HepG2 (cell line): ENCODE data around the gene SMIM12. TPM values are rescaled to one million over a fixed set of nuclear protein-coding genes. Genes with fewer than 3 reads are reported as not detected.

ENCODE experiments used
- ATAC-seq: fragments of 200-7000 bp; cut with Tn5 transposase; 3 replicates; pipeline ENCODE4 v1.9.1; 2020; ENCODE audit warnings: mild to moderate bottlenecking, moderate library complexity
- BruUV-seq: library from RNA; stranded (reverse); fragments of 400-500 nt; replicated peaks from 2 replicates; lab custom pipeline; 2021; lab: Mats Ljungman, UMichigan
- CTCF ChIA-PET: fragments of 300-600 bp; formaldehyde crosslinking; extraction: SDS; loops from one replicate; lab custom pipeline; 2021; ENCODE audit warnings: low total read pairs, inconsistent platforms, low intra/inter-chr PET ratio; lab: Yijun Ruan, JAX
- POLR2A ChIA-PET: fragments of 350-600 bp; sonication (Branson Sonifier 250); formaldehyde crosslinking; loops from one replicate; lab custom pipeline; 2020; ENCODE audit warnings: antibody characterized with exemption, inconsistent platforms; lab: Yijun Ruan, JAX
- DNase-seq: peaks from one replicate; pipeline ENCODE4 v3.0.0-alpha.2; 2015; ENCODE audit warnings: low spot score
- FAIRE-seq: peaks from 3 replicates; lab custom pipeline; 2011; peaks lifted over from hg19 to GRCh38; lab: Jason Lieb, UNC
- H2AFZ ChIP-seq: one replicate; pipeline ENCODE4 v1.6.1; 2011; ENCODE audit warnings: low read length, inconsistent platforms
- H3K27ac ChIP-seq: fragments of 300-600 bp; 3 replicates; pipeline ENCODE4 v1.8.0; 2011; ENCODE audit warnings: mixed run types, mild to moderate bottlenecking, mixed read lengths, low read length, inconsistent platforms; ENCODE audit not compliant: insufficient read depth; ENCODE audit errors: extremely low read length
- H3K27me3 ChIP-seq, 2 experiments: fragments of 200-600 bp in 1 of 2; 2 replicates in 1 of 2; 3 replicates in 1 of 2; pipeline versions ENCODE4 v1.6.0 to v1.8.0; 2011; ENCODE audit warnings: low read length in 2 of 2, mild to moderate bottlenecking in 2 of 2, moderate library complexity in 2 of 2, inconsistent platforms in 1 of 2; ENCODE audit not compliant: insufficient read depth in 2 of 2, control insufficient read depth in 1 of 2
- H3K36me3 ChIP-seq, 2 experiments: fragments of 200-600 bp in 1 of 2; replicated peaks in 1 of 2; 2 replicates in 1 of 2; 3 replicates in 1 of 2; pipeline versions ENCODE4 v1.5.1 to v1.8.0; 2011; ENCODE audit warnings: low read length in 2 of 2, inconsistent platforms in 1 of 2; ENCODE audit not compliant: insufficient read depth in 2 of 2, control insufficient read depth in 1 of 2
- H3K4me1 ChIP-seq: 2 replicates; pipeline ENCODE4 v1.5.1; 2012; ENCODE audit warnings: low read length, inconsistent platforms; ENCODE audit not compliant: insufficient read depth
- H3K4me2 ChIP-seq: 2 replicates; pipeline ENCODE4 v1.6.0; 2011; ENCODE audit warnings: low read depth, low read length, inconsistent platforms
- H3K4me3 ChIP-seq, 3 experiments: fragments of 200-600 bp in 1 of 3; sonication (generic), shearing (Covaris generic) in 1 of 3; replicated peaks in 1 of 3; 2 replicates each; pipeline ENCODE4 v1.5.1; 2011 to 2016; ENCODE audit warnings: low read length in 3 of 3, inconsistent platforms in 2 of 3, low read depth in 2 of 3, mild to moderate bottlenecking in 2 of 3, control low read depth in 1 of 3, mixed read lengths in 1 of 3; ENCODE audit not compliant: insufficient read depth in 1 of 3
- H3K79me2 ChIP-seq: one replicate; pipeline ENCODE4 v1.6.1; 2011; ENCODE audit warnings: low read length, inconsistent platforms; ENCODE audit not compliant: insufficient read depth
- H3K9ac ChIP-seq: 2 replicates; pipeline ENCODE4 v1.6.0; 2011; ENCODE audit warnings: mild to moderate bottlenecking, low read depth, low read length, inconsistent platforms; ENCODE audit not compliant: insufficient read depth
- H3K9me3 ChIP-seq: 2 replicates; pipeline ENCODE4 v1.5.1; 2012; ENCODE audit warnings: mild to moderate bottlenecking, low read length
- H4K20me1 ChIP-seq: 2 replicates; pipeline ENCODE4 v1.6.0; 2011; ENCODE audit warnings: inconsistent platforms, mild to moderate bottlenecking, low read length, moderate library complexity; ENCODE audit not compliant: insufficient read depth
- BHLHE40 ChIP-seq: IDR thresholded peaks from 2 replicates; pipeline ENCODE4 v1.6.1; 2011; ENCODE audit warnings: low read length, improper control_type of control experiment
- CENPX ChIP-seq: sonication (generic); formaldehyde crosslinking; IDR thresholded peaks from 2 replicates; pipeline ENCODE4 v1.9.0; 2021; ENCODE audit warnings: mild to moderate bottlenecking, missing genetic modification reagents, moderate library complexity
- E2F5 ChIP-seq: sonication (generic); formaldehyde crosslinking; conservative IDR thresholded peaks from 2 replicates; pipeline ENCODE4 v1.4.0; 2020; ENCODE audit warnings: missing genetic modification reagents
- FOXO1 ChIP-seq: sonication (generic); formaldehyde crosslinking; IDR thresholded peaks from 2 replicates; pipeline ENCODE4 v1.4.0; 2020; ENCODE audit warnings: missing genetic modification reagents
- NFYB ChIP-seq: sonication (generic); formaldehyde crosslinking; IDR thresholded peaks from 2 replicates; pipeline ENCODE4 v1.4.0; 2020; ENCODE audit warnings: missing genetic modification reagents
- PAF1 ChIP-seq: IDR thresholded peaks from 2 replicates; pipeline ENCODE4 v1.6.1; 2016; ENCODE audit warnings: missing genetic modification reagents, missing compliant biosample characterization
- RERE ChIP-seq: IDR thresholded peaks from 2 replicates; pipeline ENCODE4 v1.6.1; 2016; ENCODE audit warnings: low read depth, missing genetic modification reagents, missing compliant biosample characterization
- TBX3 ChIP-seq: fragments of 450-650 bp; IDR thresholded peaks from 2 replicates; pipeline ENCODE4 v1.6.1; 2017; ENCODE audit warnings: antibody characterized with exemption, mild to moderate bottlenecking, inconsistent platforms, borderline replicate concordance
- THAP7 ChIP-seq: sonication (generic); formaldehyde crosslinking; IDR thresholded peaks from 2 replicates; pipeline ENCODE4 v1.8.1; 2023; ENCODE audit warnings: mild to moderate bottlenecking, missing genetic modification reagents
- TSC22D2 ChIP-seq: sonication (generic); formaldehyde crosslinking; IDR thresholded peaks from 2 replicates; pipeline ENCODE4 v1.5.1; 2020; ENCODE audit warnings: missing genetic modification reagents, mild to moderate bottlenecking, borderline replicate concordance
- ZBTB25 ChIP-seq: IDR thresholded peaks from 2 replicates; pipeline ENCODE4 v1.6.1; 2018; ENCODE audit warnings: missing genetic modification reagents
- ZNF296 ChIP-seq: sonication (generic); formaldehyde crosslinking; conservative IDR thresholded peaks from 2 replicates; pipeline ENCODE4 v1.5.0; 2020; ENCODE audit warnings: mild to moderate bottlenecking, missing genetic modification reagents
- ZNF383 ChIP-seq: sonication (generic); formaldehyde crosslinking; IDR thresholded peaks from 2 replicates; pipeline ENCODE4 v1.4.0; 2020; ENCODE audit warnings: missing genetic modification reagents, mild to moderate bottlenecking, borderline replicate concordance
- ZNF704 ChIP-seq: sonication (generic); formaldehyde crosslinking; IDR thresholded peaks from 2 replicates; pipeline ENCODE4 v1.8.1; 2023; ENCODE audit warnings: mild to moderate bottlenecking, inconsistent platforms, moderate library complexity, missing genetic modification reagents, borderline replicate concordance
- ZNF746 ChIP-seq: sonication (generic); formaldehyde crosslinking; IDR thresholded peaks from 2 replicates; pipeline ENCODE4 v1.8.0; 2022; ENCODE audit warnings: mild to moderate bottlenecking, missing genetic modification reagents
- WGBS: methylation state at CpG from one replicate; pipeline ENCODE4 v1.1.6; 2017; ENCODE audit warnings: low lambda C conversion rate; 5-methylcytosine and 5-hydroxymethylcytosine counted together
- in situ Hi-C: cut with HindIII; loops from 2 replicates; pipeline ENCODE4 v1.10.0; 2017; ENCODE audit warnings: low pct_unique_long_range_greater_than_20kb; ENCODE audit not compliant: extremely low pct_ligation_motif_present
- intact Hi-C: fragments of 100-400 bp; cut with micrococcal nuclease; formaldehyde crosslinking; loops from one replicate; pipeline ENCODE4 v1.10.0; 2022; ENCODE audit not compliant: unreplicated experiment
- polyA plus RNA-seq, 8 experiments: library from polyadenylated mRNA; depleted of rRNA in 3 of 8; stranded (reverse) in 7 of 8; unstranded in 1 of 8; fragments of >200 nt; fragmentation: Illumina TruSeq in 4 of 8; extraction: Trizol in 4 of 8; gene quantifications; 2 replicates each; pipeline versions ENCODE4 v1.2.1 to v1.2.3, GENCODE V29; 2011 to 2016; ENCODE audit warnings: low read depth in 4 of 8, missing spikeins in 1 of 8, mixed read lengths in 1 of 8; ENCODE audit not compliant: insufficient read depth in 1 of 8
- total RNA-seq, 5 experiments: library from RNA; depleted of rRNA; stranded (reverse); fragments of >200 nt; fragmentation: Illumina TruSeq; extraction: Trizol; gene quantifications; 2 replicates each; pipeline ENCODE4 v1.2.3, GENCODE V29; 2016; ENCODE audit warnings: low read depth in 1 of 5

Gene SMIM12
- total and polyA plus RNA-seq, 2 of the 13 experiments (the other 11 are each of a cell fraction or from before 2014, with no cell fraction given) = 20.1 to 41.3 TPM

- FAIRE-seq (no peak), ATAC-seq (no peak), DNase-seq (no peak)
- Histone ChIP-seq H3K27ac (no peak overlapping the region), H3K36me3 (no peaks in the 10 kb centered on the region), H3K4me3 (no peak overlapping the region), H3K79me2 (no peaks in the 10 kb centered on the region), H2AFZ (no peak overlapping the region), H3K4me2 (no peak overlapping the region), H3K27me3 (peaks cover 7 to 44% of the 10 kb centered on the region in 2 experiments), H3K4me1 (no peaks in the 10 kb centered on the region), H3K9ac (no peak overlapping the region), H4K20me1 (no peaks in the 10 kb centered on the region), H3K9me3 (no peaks in the 10 kb centered on the region)
- intact Hi-C loops (no loop called here), in situ Hi-C loops (no loop called here)
- no peak for TF ChIP-seq CENPX
- TF ChIP-seq RERE = no peak
- TF ChIP-seq ZNF746 = no peak
- no peak for TF ChIP-seq ZNF704 (CRISPR knock-in tag)
- no peak for TF ChIP-seq THAP7 (CRISPR knock-in tag)
- no peak for TF ChIP-seq ZNF296
- TF ChIP-seq ZNF383 (CRISPR knock-in tag) = no peak
- no peak for TF ChIP-seq BHLHE40
- TF ChIP-seq TBX3 = no peak
- no peak for TF ChIP-seq NFYB (CRISPR knock-in tag)
- no peak for TF ChIP-seq E2F5
- no peak for TF ChIP-seq PAF1
- no peak for TF ChIP-seq ZBTB25 (CRISPR knock-in tag)
- TF ChIP-seq TSC22D2 (CRISPR knock-in tag) = no peak
- TF ChIP-seq FOXO1 = no peak
- no TSS peak for BruUV-seq
- CTCF ChIA-PET = no interaction called here
- POLR2A ChIA-PET = no interaction called here
- 35% methylated on average over 4 of the region's 4 CpGs for WGBS
Observed at GRCh38 chr1:34872133-34872503, 12.6 kb upstream of the SMIM12 start.
